K562 (cell line): Measurements from ENCODE around the gene CD46. TPM values are rescaled to one million over a fixed set of nuclear protein-coding genes. Genes with fewer than 3 reads are reported as not detected.

Experiments
- ATAC-seq: fragments of 200-7000 bp; cut with Tn5 transposase; 3 replicates; pipeline ENCODE4 v1.9.1; 2020; ENCODE audit warnings: moderate library complexity
- BruUV-seq: library from RNA; stranded (reverse); fragments of 400-500 nt; replicated peaks from 2 replicates; lab custom pipeline; 2021; lab: Mats Ljungman, UMichigan
- CTCF ChIA-PET: fragments of 300-600 bp; formaldehyde crosslinking; extraction: SDS; loops from one replicate; lab custom pipeline; 2021; ENCODE audit warnings: low intra/inter-chr PET ratio; lab: Yijun Ruan, JAX
- POLR2A ChIA-PET: fragments of 300-600, 350-650 bp; sonication (Branson Sonifier 250); formaldehyde crosslinking; extraction: SDS; loops from one replicate; lab custom pipeline; 2021; ENCODE audit warnings: antibody characterized with exemption, inconsistent platforms; lab: Yijun Ruan, JAX
- DNase-seq, 4 experiments: peaks; one replicate each; pipeline versions ENCODE4 v3.0.0 to v3.0.0-alpha.2; 2011 to 2018; ENCODE audit warnings: low spot score in 3 of 4, mixed read lengths in 3 of 4; ENCODE audit errors: extremely low read depth in 1 of 4
- FAIRE-seq: peaks from 2 replicates; lab custom pipeline; 2011; peaks lifted over from hg19 to GRCh38; lab: Jason Lieb, UNC
- H2AFZ ChIP-seq: 2 replicates; pipeline ENCODE4 v1.6.0; 2011; ENCODE audit warnings: low read depth, low read length, control low read depth, inconsistent platforms
- H3K27ac ChIP-seq: fragments of 200-600 bp; 3 replicates; pipeline ENCODE4 v1.8.0; 2011; ENCODE audit warnings: low read depth, mild to moderate bottlenecking, control low read depth, inconsistent platforms, low read length, moderate library complexity, mixed read lengths; ENCODE audit errors: extremely low read depth
- H3K27me3 ChIP-seq, 2 experiments: fragments of 300-600 bp in 1 of 2; 2 replicates in 1 of 2; 3 replicates in 1 of 2; pipeline versions ENCODE4 v1.6.0 to v1.8.0; 2011; ENCODE audit warnings: inconsistent platforms in 2 of 2, low read length in 2 of 2, mild to moderate bottlenecking in 1 of 2, mixed read lengths in 1 of 2, moderate library complexity in 1 of 2; ENCODE audit not compliant: control insufficient read depth in 2 of 2, insufficient read depth in 2 of 2
- H3K36me3 ChIP-seq: fragments of 300-600 bp; 3 replicates; pipeline ENCODE4 v1.8.0; 2011; ENCODE audit warnings: mild to moderate bottlenecking, low read length, inconsistent platforms; ENCODE audit not compliant: control insufficient read depth, insufficient read depth
- H3K4me1 ChIP-seq, 2 experiments: fragments of 200-600 bp in 1 of 2; replicated peaks in 1 of 2; 2 replicates in 1 of 2; 3 replicates in 1 of 2; pipeline versions ENCODE4 v1.5.1 to v1.8.0; 2011; ENCODE audit warnings: inconsistent platforms in 2 of 2, low read length in 2 of 2, mild to moderate bottlenecking in 1 of 2, mixed read lengths in 1 of 2, moderate library complexity in 1 of 2; ENCODE audit not compliant: control insufficient read depth in 2 of 2, insufficient read depth in 2 of 2
- H3K4me2 ChIP-seq: 2 replicates; pipeline ENCODE4 v1.6.1; 2011; ENCODE audit warnings: low read length, control low read depth, inconsistent platforms, mixed read lengths; ENCODE audit not compliant: insufficient read depth
- H3K4me3 ChIP-seq: fragments of 200-600 bp; sonication (generic), shearing (Covaris generic); 2 replicates; pipeline ENCODE4 v1.5.1; 2016; ENCODE audit warnings: control low read depth, inconsistent platforms
- H3K79me2 ChIP-seq: fragments of 200-600 bp; 3 replicates; pipeline ENCODE4 v1.8.0; 2011; ENCODE audit warnings: low read length, inconsistent platforms; ENCODE audit not compliant: control insufficient read depth, insufficient read depth
- H3K9ac ChIP-seq, 2 experiments: 2 replicates each; pipeline versions ENCODE4 v1.6.0 to v1.6.1; 2011; ENCODE audit warnings: low read depth in 2 of 2, low read length in 2 of 2, control low read depth in 1 of 2, inconsistent platforms in 1 of 2, mild to moderate bottlenecking in 1 of 2, mixed read lengths in 1 of 2; ENCODE audit not compliant: insufficient read depth in 1 of 2
- H3K9me1 ChIP-seq: one replicate; pipeline ENCODE4 v1.6.0; 2011; ENCODE audit warnings: inconsistent platforms, mild to moderate bottlenecking, low read length, moderate library complexity; ENCODE audit not compliant: control insufficient read depth, insufficient read depth
- H3K9me3 ChIP-seq: replicated peaks from 2 replicates; pipeline ENCODE4 v1.5.1; 2011; ENCODE audit warnings: low read depth, low read length, inconsistent platforms; ENCODE audit not compliant: control insufficient read depth, insufficient read depth
- H4K20me1 ChIP-seq: replicated peaks from 2 replicates; pipeline ENCODE4 v1.6.1; 2011; ENCODE audit warnings: low read length, inconsistent platforms, mixed read lengths; ENCODE audit not compliant: control insufficient read depth, insufficient read depth
- CBFB ChIP-seq: sonication (generic); formaldehyde crosslinking; IDR thresholded peaks from 2 replicates; pipeline ENCODE4 v1.4.0; 2020; ENCODE audit warnings: mild to moderate bottlenecking, missing genetic modification reagents
- CCAR2 ChIP-seq: fragments of 200-400 bp; formaldehyde crosslinking; IDR thresholded peaks from 2 replicates; pipeline ENCODE4 v1.6.1; 2017; ENCODE audit warnings: mild to moderate bottlenecking, low read depth, low read length
- CTBP1 ChIP-seq: fragments of 450-650 bp; IDR thresholded peaks from 2 replicates; pipeline ENCODE4 v1.6.1; 2016; ENCODE audit warnings: borderline replicate concordance
- ILK ChIP-seq: fragments of 450-650 bp; IDR thresholded peaks from 2 replicates; pipeline ENCODE4 v1.6.1; 2016; ENCODE audit warnings: missing genetic modification characterization, low read depth, mild to moderate bottlenecking, missing compliant biosample characterization, moderate library complexity, borderline replicate concordance
- MYBL2 ChIP-seq, 2 experiments: fragments of 450-650 bp in 1 of 2; sonication (generic) in 1 of 2; formaldehyde crosslinking in 1 of 2; IDR thresholded peaks; 2 replicates each; pipeline versions ENCODE4 v1.6.1 to v1.8.1; 2017 to 2022; ENCODE audit warnings: borderline replicate concordance in 1 of 2, inconsistent platforms in 1 of 2, low read depth in 1 of 2, mild to moderate bottlenecking in 1 of 2, missing genetic modification reagents in 1 of 2, moderate library complexity in 1 of 2
- NUFIP1 ChIP-seq: fragments of 450-650 bp; IDR thresholded peaks from 2 replicates; pipeline ENCODE4 v1.6.1; 2018; ENCODE audit not compliant: partially characterized antibody
- SFPQ ChIP-seq: fragments of 200-400 bp; formaldehyde crosslinking; IDR thresholded peaks from 2 replicates; pipeline ENCODE4 v1.6.1; 2017; ENCODE audit warnings: mild to moderate bottlenecking, low read depth, low read length, moderate library complexity
- ZNF79 ChIP-seq: fragments of 250-450 bp; sonication (Bioruptor Pico); IDR thresholded peaks from 2 replicates; pipeline ENCODE4 v1.4.0; 2020; ENCODE audit warnings: low read depth, mild to moderate bottlenecking, moderate library complexity
- WGBS: fragments of 100-300 bp; shearing (Covaris generic); methylation state at CpG from one replicate; pipeline ENCODE4 v1.1.6; 2016; ENCODE audit warnings: low coverage, mixed read lengths; ENCODE audit not compliant: insufficient coverage; ENCODE audit errors: missing lambda C conversion rate; 5-methylcytosine and 5-hydroxymethylcytosine counted together
- in situ Hi-C: fragments of 300-500 bp; cut with MboI; formaldehyde crosslinking; loops from 4 replicates; pipeline ENCODE4 v1.15.0; 2018; ENCODE audit warnings: inconsistent platforms, mixed read lengths
- intact Hi-C: fragments of 100-400 bp; cut with micrococcal nuclease; formaldehyde crosslinking; loops from 2 replicates; pipeline ENCODE4 v1.14.2; 2022
- polyA plus RNA-seq, 8 experiments: library from polyadenylated mRNA; depleted of rRNA in 4 of 8; stranded (reverse) in 5 of 8; unstranded in 3 of 8; fragments of >200 nt; fragmentation: Nextera tagmentation in 2 of 8; fragmentation: Illumina TruSeq in 1 of 8; extraction: Ambion mirVana in 2 of 8; extraction: Trizol in 1 of 8; gene quantifications; 2 replicates each; pipeline versions ENCODE4 v1.2.1 to v1.2.3, GENCODE V29; 2011 to 2014; ENCODE audit warnings: inconsistent platforms in 1 of 8, missing spikeins in 1 of 8
- total RNA-seq, 7 experiments: library from RNA; depleted of rRNA in 6 of 7; stranded (reverse); fragments of >200 nt in 6 of 7; fragmentation: Illumina TruSeq in 2 of 7; extraction: Trizol in 2 of 7; gene quantifications; 2 replicates each; pipeline versions ENCODE4 v1.2.1 to v1.2.3, GENCODE V29; 2011 to 2021; ENCODE audit warnings: low replicate concordance in 1 of 7
- TF ChIP-seq, protein P1 (sequence below): sonication (generic); formaldehyde crosslinking; IDR thresholded peaks from 2 replicates; pipeline ENCODE4 v1.8.1; 2022; ENCODE audit warnings: missing genetic modification reagents
- TF ChIP-seq, protein P2 (sequence below), 2 experiments: fragments of 450-650 bp in 1 of 2; sonication (generic) in 1 of 2; formaldehyde crosslinking in 1 of 2; IDR thresholded peaks in 1 of 2; conservative IDR thresholded peaks in 1 of 2; 2 replicates each; pipeline versions ENCODE4 v1.6.1 to v1.8.1; 2016 to 2023; ENCODE audit warnings: mild to moderate bottlenecking in 2 of 2, moderate library complexity in 2 of 2, inconsistent platforms in 1 of 2, missing genetic modification reagents in 1 of 2
- TF ChIP-seq, protein P3 (sequence below): fragments of 250-450 bp; sonication (Bioruptor Pico); IDR thresholded peaks from 2 replicates; pipeline ENCODE4 v1.4.0; 2020; ENCODE audit warnings: mild to moderate bottlenecking, moderate library complexity

CD46 gene
- total and polyA plus RNA-seq, 9 of the 15 experiments (the other 6 are each of a cell fraction or from before 2014, with no cell fraction given): 87.9 to 374 (median 156) TPM

DNA sequence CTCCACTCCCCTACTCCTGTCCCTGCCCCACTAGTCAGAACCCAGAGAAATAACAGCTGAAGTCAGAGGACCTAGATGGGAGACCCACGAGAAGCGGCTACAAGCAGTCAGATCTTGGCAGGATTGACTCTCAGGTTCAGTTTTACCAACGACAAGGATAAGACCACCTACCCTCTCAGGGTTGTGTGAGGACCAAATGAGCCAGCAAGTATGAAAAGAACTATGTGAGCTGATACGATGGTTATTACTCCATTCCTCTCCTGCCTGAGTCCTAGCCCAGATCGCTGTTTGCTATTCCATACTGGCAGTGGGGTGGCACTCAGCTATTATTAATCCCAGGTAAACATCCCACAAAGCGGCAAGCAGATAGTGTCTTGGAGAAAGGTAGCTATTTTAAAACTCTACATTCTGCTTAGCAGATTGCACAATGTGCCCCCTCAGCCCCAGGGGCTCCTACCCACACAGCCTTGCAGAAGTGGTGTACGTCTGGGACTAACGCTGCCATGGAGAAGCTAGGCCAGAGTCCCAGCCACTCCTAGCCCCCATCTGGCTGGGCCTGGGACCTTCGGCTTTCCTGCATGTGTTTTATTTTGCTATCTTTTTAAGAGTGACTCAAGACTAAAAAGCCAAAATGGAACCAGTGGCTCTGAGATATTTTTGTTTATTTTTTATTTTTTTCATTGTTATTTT lies 58.9 kb downstream of the CD46 start:
- no peak for ATAC-seq
- DNase-seq: no peak
- TF ChIP-seq CTBP1 (no peak), SFPQ (no peak), ZNF79 (CRISPR knock-in tag) (no peak), ILK (no peak), CCAR2 (no peak), NUFIP1 (no peak), MYBL2 (IDR thresholded peaks at IDR 0.05; ENCODE audit: low read depth) (no peak), MYBL2 (CRISPR knock-in tag; IDR thresholded peaks at IDR 0.05; ENCODE audit: borderline replicate concordance) (no peak), CBFB (CRISPR knock-in tag) (no peak)
- TF ChIP-seq, protein P1, sequence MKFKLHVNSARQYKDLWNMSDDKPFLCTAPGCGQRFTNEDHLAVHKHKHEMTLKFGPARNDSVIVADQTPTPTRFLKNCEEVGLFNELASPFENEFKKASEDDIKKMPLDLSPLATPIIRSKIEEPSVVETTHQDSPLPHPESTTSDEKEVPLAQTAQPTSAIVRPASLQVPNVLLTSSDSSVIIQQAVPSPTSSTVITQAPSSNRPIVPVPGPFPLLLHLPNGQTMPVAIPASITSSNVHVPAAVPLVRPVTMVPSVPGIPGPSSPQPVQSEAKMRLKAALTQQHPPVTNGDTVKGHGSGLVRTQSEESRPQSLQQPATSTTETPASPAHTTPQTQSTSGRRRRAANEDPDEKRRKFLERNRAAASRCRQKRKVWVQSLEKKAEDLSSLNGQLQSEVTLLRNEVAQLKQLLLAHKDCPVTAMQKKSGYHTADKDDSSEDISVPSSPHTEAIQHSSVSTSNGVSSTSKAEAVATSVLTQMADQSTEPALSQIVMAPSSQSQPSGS: no peak
- TF ChIP-seq, protein P2, sequence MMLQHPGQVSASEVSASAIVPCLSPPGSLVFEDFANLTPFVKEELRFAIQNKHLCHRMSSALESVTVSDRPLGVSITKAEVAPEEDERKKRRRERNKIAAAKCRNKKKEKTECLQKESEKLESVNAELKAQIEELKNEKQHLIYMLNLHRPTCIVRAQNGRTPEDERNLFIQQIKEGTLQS (IDR thresholded peaks at IDR 0.05): no peak
- TF ChIP-seq, protein P2 (CRISPR knock-in tag; conservative IDR thresholded peaks at IDR 0.05): no peak
- TF ChIP-seq, protein P3, sequence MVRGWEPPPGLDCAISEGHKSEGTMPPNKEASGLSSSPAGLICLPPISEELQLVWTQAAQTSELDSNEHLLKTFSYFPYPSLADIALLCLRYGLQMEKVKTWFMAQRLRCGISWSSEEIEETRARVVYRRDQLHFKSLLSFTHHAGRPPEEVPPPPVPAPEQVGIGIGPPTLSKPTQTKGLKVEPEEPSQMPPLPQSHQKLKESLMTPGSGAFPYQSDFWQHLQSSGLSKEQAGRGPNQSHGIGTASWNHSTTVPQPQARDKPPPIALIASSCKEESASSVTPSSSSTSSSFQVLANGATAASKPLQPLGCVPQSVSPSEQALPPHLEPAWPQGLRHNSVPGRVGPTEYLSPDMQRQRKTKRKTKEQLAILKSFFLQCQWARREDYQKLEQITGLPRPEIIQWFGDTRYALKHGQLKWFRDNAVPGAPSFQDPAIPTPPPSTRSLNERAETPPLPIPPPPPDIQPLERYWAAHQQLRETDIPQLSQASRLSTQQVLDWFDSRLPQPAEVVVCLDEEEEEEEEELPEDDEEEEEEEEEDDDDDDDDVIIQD (CRISPR knock-in tag): no peak
- Histone ChIP-seq H3K9ac (no peak overlapping the region), H3K27me3 (no peaks in the 10 kb centered on the region), H3K27ac (no peak overlapping the region), H3K4me1 (peaks cover 33 to 60% of the 10 kb centered on the region in 2 experiments), H3K9me3 (no peaks in the 10 kb centered on the region), H3K4me3 (no peak overlapping the region), H3K79me2 (no peaks in the 10 kb centered on the region), H3K4me2 (no peak overlapping the region), H3K36me3 (peaks cover 12% of the 10 kb centered on the region; the same call in 2 of the 3 replicates), H4K20me1 (0 out of 2 replicates have a peak, but pooled peaks cover 5% of the 10 kb centered on the region), H3K9me1 (peaks cover 8% of the 10 kb centered on the region), H2AFZ (no peak overlapping the region)
- in situ Hi-C loops: no loop called here
- intact Hi-C loops: no loop called here
- WGBS: 76% methylated on average over 9 of the region's 9 CpGs
- CTCF ChIA-PET: interaction anchor here (0.6 kb wide), 1 partner anchor 1440 kb away, joined by 3 read pairs; no protein-coding TSS in a partner anchor
- no TSS peak for BruUV-seq
- POLR2A ChIA-PET: interaction anchor here (0.6 to 1.3 kb wide), 7 partner anchors 11 to 165 kb away, joined by 3 to 5 read pairs (median 3); no protein-coding TSS in a partner anchor
- FAIRE-seq: no peak
